ENCODE data around the gene PLA2G4A. TPM values are rescaled to one million over a fixed set of nuclear protein-coding genes. Genes with fewer than 3 reads are reported as not detected.

PLA2G4A gene
- total RNA-seq, 2 experiments from 2014 or later, result 0.11 TPM; not detected in 1

DNA sequence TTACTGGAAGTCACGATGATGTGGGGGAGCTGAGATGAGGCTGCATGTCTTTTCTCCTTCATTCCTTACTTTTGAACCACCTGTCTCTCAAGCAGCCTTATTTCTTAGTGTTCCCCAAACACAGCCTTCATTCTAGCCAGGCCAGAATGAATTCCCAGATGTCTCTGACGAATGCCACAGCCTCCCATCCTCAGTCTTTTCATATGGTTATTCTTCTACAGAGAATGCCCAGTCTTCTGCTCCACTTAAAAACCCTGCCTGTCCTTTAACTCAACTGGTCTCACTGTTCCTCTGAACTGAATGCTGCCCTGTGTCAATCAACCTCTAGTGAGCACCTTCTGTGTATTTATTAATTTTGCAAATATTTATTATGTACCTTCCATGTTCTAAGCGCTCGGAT lies 156.2 kb downstream of the PLA2G4A start:
- no peaks in the 10 kb centered on the region for H3K9me3 Mint-ChIP-seq
- H3K4me1 Mint-ChIP-seq (ENCODE audit: low read depth), result no peaks in the 10 kb centered on the region
- H3K27ac Mint-ChIP-seq, result no peak overlapping the region
- no peaks in the 10 kb centered on the region for H3K36me3 Mint-ChIP-seq (ENCODE audit: low read depth)
- H3K4me3 Mint-ChIP-seq, result no peak overlapping the region
- no peak for DNase-seq
- ChIA-PET CTCF (interaction anchor here (1.3 to 2.2 kb wide), 2 partner anchors 8 to 502 kb away, joined by 4 to 5 read pairs; no protein-coding TSS in a partner anchor), POLR2A (no interaction called here)
- intact Hi-C loops (cut with micrococcal nuclease), result loop anchor here (2.0 to 10.0 kb wide), 3 partner anchors 260 to 503 kb away; no protein-coding TSS in a partner anchor
- no peak for ATAC-seq
- TF ChIP-seq, protein P1, sequence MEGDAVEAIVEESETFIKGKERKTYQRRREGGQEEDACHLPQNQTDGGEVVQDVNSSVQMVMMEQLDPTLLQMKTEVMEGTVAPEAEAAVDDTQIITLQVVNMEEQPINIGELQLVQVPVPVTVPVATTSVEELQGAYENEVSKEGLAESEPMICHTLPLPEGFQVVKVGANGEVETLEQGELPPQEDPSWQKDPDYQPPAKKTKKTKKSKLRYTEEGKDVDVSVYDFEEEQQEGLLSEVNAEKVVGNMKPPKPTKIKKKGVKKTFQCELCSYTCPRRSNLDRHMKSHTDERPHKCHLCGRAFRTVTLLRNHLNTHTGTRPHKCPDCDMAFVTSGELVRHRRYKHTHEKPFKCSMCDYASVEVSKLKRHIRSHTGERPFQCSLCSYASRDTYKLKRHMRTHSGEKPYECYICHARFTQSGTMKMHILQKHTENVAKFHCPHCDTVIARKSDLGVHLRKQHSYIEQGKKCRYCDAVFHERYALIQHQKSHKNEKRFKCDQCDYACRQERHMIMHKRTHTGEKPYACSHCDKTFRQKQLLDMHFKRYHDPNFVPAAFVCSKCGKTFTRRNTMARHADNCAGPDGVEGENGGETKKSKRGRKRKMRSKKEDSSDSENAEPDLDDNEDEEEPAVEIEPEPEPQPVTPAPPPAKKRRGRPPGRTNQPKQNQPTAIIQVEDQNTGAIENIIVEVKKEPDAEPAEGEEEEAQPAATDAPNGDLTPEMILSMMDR (IDR thresholded peaks at IDR 0.05), result no peak
- H3K27me3 Mint-ChIP-seq, result peaks cover 1% of the 10 kb centered on the region

DNA sequence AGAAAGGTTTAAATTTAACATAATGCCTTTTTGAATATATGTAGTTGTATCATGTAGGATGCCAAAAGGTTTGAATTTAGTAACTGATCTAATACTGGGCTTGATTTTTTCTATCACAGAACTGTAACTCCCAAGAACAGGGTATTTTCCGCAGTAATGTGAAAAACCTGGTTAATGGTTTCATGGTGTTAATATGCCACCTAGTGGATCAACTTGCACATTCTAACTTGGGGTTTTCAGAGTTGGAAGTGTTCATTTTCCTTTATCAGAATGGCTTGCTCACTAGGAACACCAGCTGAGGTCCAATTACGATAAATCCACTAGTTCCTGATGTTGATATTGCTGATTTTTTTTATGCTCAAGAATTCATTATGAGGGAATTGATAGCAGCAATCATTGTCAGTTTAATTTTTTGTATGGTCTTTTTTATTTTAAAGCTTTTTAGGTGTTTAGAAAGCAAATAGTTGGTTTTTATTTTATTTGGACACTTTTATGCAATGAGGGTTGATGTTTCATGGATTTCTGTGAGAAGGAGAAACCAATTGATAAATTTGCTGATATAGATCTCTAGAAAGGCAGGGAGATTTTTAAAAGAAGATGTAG lies 157.2 kb downstream of the PLA2G4A start:
- ChIA-PET CTCF (interaction anchor here (0.6 to 1.9 kb wide), 16 partner anchors 9 to 611 kb away, joined by 3 to 21 read pairs (median 4); partner anchors contain the start of genes ODR4, PLA2G4A and TPR), POLR2A (no interaction called here)
- no peak for ATAC-seq
- H3K36me3 Mint-ChIP-seq (ENCODE audit: low read depth), result no peaks in the 10 kb centered on the region
- peaks cover 1% of the 10 kb centered on the region for H3K27me3 Mint-ChIP-seq
- no peak overlapping the region for H3K27ac Mint-ChIP-seq
- no peak overlapping the region for H3K4me3 Mint-ChIP-seq
- no peak for DNase-seq
- TF ChIP-seq, protein P1 (IDR thresholded peaks at IDR 0.05), result peak; percentile 67
- intact Hi-C loops (cut with micrococcal nuclease), result loop anchor here (2.0 to 10.0 kb wide), 3 partner anchors 261 to 504 kb away; no protein-coding TSS in a partner anchor
- H3K9me3 Mint-ChIP-seq, result no peaks in the 10 kb centered on the region
- no peaks in the 10 kb centered on the region for H3K4me1 Mint-ChIP-seq (ENCODE audit: low read depth)

DNA sequence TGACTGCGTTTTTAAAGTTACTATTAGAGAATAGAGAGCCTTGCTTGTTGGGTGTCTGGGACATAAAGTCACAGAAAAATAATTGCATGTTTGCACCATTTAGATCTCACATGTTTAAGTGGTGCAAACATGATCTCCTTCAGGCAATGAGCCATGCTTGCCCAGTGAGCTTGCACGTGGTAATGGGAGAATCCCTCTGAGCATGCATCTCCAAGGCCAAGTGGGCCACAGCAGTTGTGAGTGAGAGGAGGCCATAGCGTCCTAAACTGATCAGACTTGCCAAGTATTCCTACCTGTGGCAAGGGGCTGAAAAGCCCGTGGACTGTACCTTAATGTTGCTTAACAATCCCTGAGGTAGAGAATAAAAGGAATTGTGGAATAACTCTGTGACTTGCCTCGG lies 158.3 kb downstream of the PLA2G4A start:
- TF ChIP-seq, protein P1 (IDR thresholded peaks at IDR 0.05), result no peak
- H3K4me3 Mint-ChIP-seq, result no peak overlapping the region
- intact Hi-C loops (cut with micrococcal nuclease), result loop anchor here (5.0 to 10.0 kb wide), 2 partner anchors 262 to 505 kb away; no protein-coding TSS in a partner anchor
- peaks cover 1% of the 10 kb centered on the region for H3K27me3 Mint-ChIP-seq
- H3K9me3 Mint-ChIP-seq, result no peaks in the 10 kb centered on the region
- no peak for ATAC-seq
- CTCF ChIA-PET, result interaction anchor here (1.0 to 1.9 kb wide), 11 partner anchors 9 to 582 kb away, joined by 3 to 21 read pairs (median 5); partner anchors contain the start of gene PLA2G4A
- no peak for DNase-seq
- no peaks in the 10 kb centered on the region for H3K4me1 Mint-ChIP-seq (ENCODE audit: low read depth)
- no peak overlapping the region for H3K27ac Mint-ChIP-seq
- POLR2A ChIA-PET, result no interaction called here
- H3K36me3 Mint-ChIP-seq (ENCODE audit: low read depth), result no peaks in the 10 kb centered on the region

DNA sequence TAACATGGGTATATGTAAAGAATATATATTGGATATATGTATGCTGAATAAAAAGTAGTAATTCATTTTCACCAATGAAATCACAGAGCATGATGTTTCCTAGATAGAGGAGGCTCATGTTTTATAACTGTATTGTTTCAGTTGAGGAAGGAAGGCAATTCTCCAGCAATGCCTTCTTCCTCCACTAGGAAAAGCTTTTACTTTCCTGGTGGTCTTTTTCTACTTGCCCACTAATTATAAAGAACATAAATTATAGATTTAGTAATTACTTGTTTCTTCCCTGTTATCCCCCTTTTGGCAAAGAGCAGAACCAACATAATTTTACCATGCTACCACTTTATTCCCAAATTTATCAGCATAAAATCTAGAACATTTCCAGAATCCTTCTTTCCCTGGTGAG lies 159.0 kb downstream of the PLA2G4A start:
- ATAC-seq, result no peak
- intact Hi-C loops (cut with micrococcal nuclease), result loop anchor here (5.0 to 10.0 kb wide), 2 partner anchors 263 to 505 kb away; no protein-coding TSS in a partner anchor
- H3K27ac Mint-ChIP-seq, result no peak overlapping the region
- DNase-seq, result no peak
- no peaks in the 10 kb centered on the region for H3K9me3 Mint-ChIP-seq
- peaks cover 1% of the 10 kb centered on the region for H3K27me3 Mint-ChIP-seq
- POLR2A ChIA-PET, result no interaction called here
- H3K4me3 Mint-ChIP-seq, result no peak overlapping the region
- CTCF ChIA-PET, result interaction anchor here (0.8 kb wide), 1 partner anchor 382 kb away, joined by 3 read pairs; no protein-coding TSS in a partner anchor
- no peaks in the 10 kb centered on the region for H3K4me1 Mint-ChIP-seq (ENCODE audit: low read depth)
- no peaks in the 10 kb centered on the region for H3K36me3 Mint-ChIP-seq (ENCODE audit: low read depth)
- TF ChIP-seq, protein P1 (IDR thresholded peaks at IDR 0.05), result no peak

DNA sequence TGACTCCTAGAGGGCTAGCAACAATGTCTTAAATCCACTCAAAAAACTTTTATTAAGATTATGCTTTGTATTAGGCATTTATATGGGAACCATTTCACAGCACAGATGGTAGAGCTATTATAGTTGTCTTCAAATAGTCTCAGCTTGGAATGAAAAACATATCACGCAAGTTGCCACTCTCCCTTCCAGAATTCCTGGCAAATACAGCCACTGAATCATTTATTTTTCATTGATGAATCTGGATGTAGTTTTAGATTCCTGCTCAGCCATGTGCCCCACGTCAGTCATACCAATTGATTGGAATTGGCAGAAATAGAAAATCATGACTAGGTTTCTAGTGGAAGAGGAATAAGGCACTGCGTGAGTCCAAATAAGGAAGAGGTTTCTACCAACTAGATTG lies 165.2 kb downstream of the PLA2G4A start:
- no peak for ATAC-seq

More for the DNA sequence above, 165.2 kb downstream of the PLA2G4A start:
- ChIA-PET POLR2A (interaction anchor here (0.7 kb wide), 1 partner anchor 747 kb away, joined by 4 read pairs; no protein-coding TSS in a partner anchor), CTCF (interaction anchor here (2.6 kb wide), 1 partner anchor 510 kb away, joined by 8 read pairs; no protein-coding TSS in a partner anchor)
- DNase-seq, result no peak
- H3K4me3 Mint-ChIP-seq, result no peak overlapping the region
- TF ChIP-seq, protein P1 (IDR thresholded peaks at IDR 0.05), result no peak
- intact Hi-C loops (cut with micrococcal nuclease), result no loop called here
- no peaks in the 10 kb centered on the region for H3K4me1 Mint-ChIP-seq (ENCODE audit: low read depth)
- H3K9me3 Mint-ChIP-seq, result no peaks in the 10 kb centered on the region
- H3K27ac Mint-ChIP-seq, result no peak overlapping the region
- no peaks in the 10 kb centered on the region for H3K27me3 Mint-ChIP-seq
- no peaks in the 10 kb centered on the region for H3K36me3 Mint-ChIP-seq (ENCODE audit: low read depth)

All from activated CD8-positive, alpha-beta T cell treated with anti-CD3 and anti-CD28 coated beads for 36 hours (primary cell).